Stimulated activated CD8-positive, alpha-beta memory T cell treated with anti-CD3 and anti-CD28 coated beads, Interleukin-7, amount 100 ng/mL, for 4 hours (primary cell): ENCODE results near the gene ADGRD1.

Experiments used
- DNase-seq, 2 donors: peaks; one replicate each; pipeline ENCODE4 v3.0.0-alpha.2; 2020; ENCODE audit warnings: low read depth in 2 of 2

Gene ADGRD1

GRCh38 chr12:131007031-131007739, 53.5 kb downstream of the ADGRD1 start:
- DNase-seq: no peak

GRCh38 chr12:131007740-131008117, 54.0 kb downstream of the ADGRD1 start:
- no peak for DNase-seq

GRCh38 chr12:131008131-131008912, 54.6 kb downstream of the ADGRD1 start:
- DNase-seq: no peak

GRCh38 chr12:131008913-131009270, 55.2 kb downstream of the ADGRD1 start:
- DNase-seq: no peak

- DNase-seq: no peak
Measured at GRCh38 chr12:131009595-131010395, 56.1 kb downstream of the ADGRD1 start.

- no peak for DNase-seq
Measured at GRCh38 chr12:131010396-131011131, 56.9 kb downstream of the ADGRD1 start.

- DNase-seq: no peak
Measured at GRCh38 chr12:131011165-131012079, 57.7 kb downstream of the ADGRD1 start.

GRCh38 chr12:131012279-131013069, 58.8 kb downstream of the ADGRD1 start:
- DNase-seq: no peak

GRCh38 chr12:131013118-131013517, 59.4 kb downstream of the ADGRD1 start:
- no peak for DNase-seq

- no peak for DNase-seq
Measured at GRCh38 chr12:131014343-131014742, 60.6 kb downstream of the ADGRD1 start.

- no peak for DNase-seq
Measured at GRCh38 chr12:131015581-131016337, 62.1 kb downstream of the ADGRD1 start.

GRCh38 chr12:131017477-131017991, 63.8 kb downstream of the ADGRD1 start:
- no peak for DNase-seq

GRCh38 chr12:131018019-131018620, 64.4 kb downstream of the ADGRD1 start:
- no peak for DNase-seq

GRCh38 chr12:131018808-131019397, 65.2 kb downstream of the ADGRD1 start:
- DNase-seq: no peak

GRCh38 chr12:131020326-131021153, 66.8 kb downstream of the ADGRD1 start:
- DNase-seq: no peak

GRCh38 chr12:131021154-131021541, 67.4 kb downstream of the ADGRD1 start:
- no peak for DNase-seq

- no peak for DNase-seq
Measured at GRCh38 chr12:131024026-131024425, 70.3 kb downstream of the ADGRD1 start.
